Measurements from ENCODE around the gene CBX3.

DNA sequence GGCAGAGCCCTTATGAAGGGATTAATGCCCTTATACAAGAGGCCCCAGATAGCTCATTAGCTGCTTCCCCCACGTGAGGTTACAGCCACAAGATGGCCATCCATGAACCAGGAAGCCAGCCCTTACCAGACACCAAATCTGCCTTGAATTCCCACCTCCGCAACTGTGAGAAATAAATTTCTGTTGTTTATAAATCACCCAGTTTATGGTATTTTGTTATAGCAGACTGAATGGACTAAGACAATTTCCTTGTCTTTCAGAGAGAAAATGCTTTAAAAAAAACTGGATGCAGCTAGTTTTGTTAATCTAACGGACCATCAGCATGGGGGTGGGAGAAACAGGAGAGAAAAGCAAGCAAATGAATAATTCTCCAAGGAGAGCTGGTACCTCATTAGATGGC is 36.5 kb downstream of the CBX3 start:
- TF ChIP-seq, protein P1, sequence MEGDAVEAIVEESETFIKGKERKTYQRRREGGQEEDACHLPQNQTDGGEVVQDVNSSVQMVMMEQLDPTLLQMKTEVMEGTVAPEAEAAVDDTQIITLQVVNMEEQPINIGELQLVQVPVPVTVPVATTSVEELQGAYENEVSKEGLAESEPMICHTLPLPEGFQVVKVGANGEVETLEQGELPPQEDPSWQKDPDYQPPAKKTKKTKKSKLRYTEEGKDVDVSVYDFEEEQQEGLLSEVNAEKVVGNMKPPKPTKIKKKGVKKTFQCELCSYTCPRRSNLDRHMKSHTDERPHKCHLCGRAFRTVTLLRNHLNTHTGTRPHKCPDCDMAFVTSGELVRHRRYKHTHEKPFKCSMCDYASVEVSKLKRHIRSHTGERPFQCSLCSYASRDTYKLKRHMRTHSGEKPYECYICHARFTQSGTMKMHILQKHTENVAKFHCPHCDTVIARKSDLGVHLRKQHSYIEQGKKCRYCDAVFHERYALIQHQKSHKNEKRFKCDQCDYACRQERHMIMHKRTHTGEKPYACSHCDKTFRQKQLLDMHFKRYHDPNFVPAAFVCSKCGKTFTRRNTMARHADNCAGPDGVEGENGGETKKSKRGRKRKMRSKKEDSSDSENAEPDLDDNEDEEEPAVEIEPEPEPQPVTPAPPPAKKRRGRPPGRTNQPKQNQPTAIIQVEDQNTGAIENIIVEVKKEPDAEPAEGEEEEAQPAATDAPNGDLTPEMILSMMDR (IDR thresholded peaks at IDR 0.05): no peak
- TF ChIP-seq POLR2A (IDR thresholded peaks at IDR 0.05): no peak

Data from heart left ventricle (tissue), 13 donors.